ENCODE results near the gene PLEKHJ1.

Gene PLEKHJ1

DNA sequence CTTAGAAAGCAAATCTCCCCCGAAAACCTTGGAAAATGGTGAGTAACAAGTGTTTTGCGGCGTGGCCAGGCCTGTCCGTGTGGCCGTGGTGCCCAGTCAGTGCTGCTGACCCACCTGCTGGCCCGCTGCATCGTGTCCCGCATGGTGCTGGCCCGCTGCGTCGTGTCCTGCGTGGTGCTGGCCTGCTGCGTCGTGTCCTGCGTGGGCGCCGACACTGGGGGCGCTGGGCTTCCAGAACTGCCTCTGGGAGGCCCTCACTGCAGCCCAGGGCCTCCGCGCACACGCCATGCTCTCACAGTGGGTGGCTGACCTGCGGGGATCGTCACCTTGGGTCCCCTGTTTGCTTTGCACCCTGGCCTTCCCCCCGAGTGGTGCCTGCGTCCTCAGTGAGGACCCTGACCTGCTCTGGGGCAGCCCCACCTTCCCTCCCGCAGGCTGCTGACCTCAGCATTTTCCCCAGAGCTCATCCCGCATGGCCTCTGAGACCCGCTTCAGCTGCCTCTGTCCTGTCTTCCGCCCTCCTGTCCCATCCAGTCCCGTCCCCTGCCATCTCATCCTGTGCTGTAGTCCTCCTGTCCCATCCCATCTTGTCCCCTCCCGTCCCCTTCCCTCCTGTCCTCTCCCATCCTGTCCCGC is 10.6 kb downstream of the PLEKHJ1 start:
- no peak overlapping the region for H3K4me3 ChIP-seq (ENCODE audit: low read length)
- TF ChIP-seq, protein P1, sequence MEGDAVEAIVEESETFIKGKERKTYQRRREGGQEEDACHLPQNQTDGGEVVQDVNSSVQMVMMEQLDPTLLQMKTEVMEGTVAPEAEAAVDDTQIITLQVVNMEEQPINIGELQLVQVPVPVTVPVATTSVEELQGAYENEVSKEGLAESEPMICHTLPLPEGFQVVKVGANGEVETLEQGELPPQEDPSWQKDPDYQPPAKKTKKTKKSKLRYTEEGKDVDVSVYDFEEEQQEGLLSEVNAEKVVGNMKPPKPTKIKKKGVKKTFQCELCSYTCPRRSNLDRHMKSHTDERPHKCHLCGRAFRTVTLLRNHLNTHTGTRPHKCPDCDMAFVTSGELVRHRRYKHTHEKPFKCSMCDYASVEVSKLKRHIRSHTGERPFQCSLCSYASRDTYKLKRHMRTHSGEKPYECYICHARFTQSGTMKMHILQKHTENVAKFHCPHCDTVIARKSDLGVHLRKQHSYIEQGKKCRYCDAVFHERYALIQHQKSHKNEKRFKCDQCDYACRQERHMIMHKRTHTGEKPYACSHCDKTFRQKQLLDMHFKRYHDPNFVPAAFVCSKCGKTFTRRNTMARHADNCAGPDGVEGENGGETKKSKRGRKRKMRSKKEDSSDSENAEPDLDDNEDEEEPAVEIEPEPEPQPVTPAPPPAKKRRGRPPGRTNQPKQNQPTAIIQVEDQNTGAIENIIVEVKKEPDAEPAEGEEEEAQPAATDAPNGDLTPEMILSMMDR (IDR thresholded peaks at IDR 0.05; ENCODE audit: insufficient read depth, low read depth, low read length, missing control alignments): no peak
- DNase-seq (ENCODE audit: low read depth): no peak

GRCh38 chr19:2224754-2225349 is 11.3 kb downstream of the PLEKHJ1 start:
- no peak for DNase-seq (ENCODE audit: low read depth)
- no peak overlapping the region for H3K4me3 ChIP-seq (ENCODE audit: low read length)
- TF ChIP-seq, protein P1 (IDR thresholded peaks at IDR 0.05; ENCODE audit: insufficient read depth, low read depth, low read length, missing control alignments): no peak

DNA sequence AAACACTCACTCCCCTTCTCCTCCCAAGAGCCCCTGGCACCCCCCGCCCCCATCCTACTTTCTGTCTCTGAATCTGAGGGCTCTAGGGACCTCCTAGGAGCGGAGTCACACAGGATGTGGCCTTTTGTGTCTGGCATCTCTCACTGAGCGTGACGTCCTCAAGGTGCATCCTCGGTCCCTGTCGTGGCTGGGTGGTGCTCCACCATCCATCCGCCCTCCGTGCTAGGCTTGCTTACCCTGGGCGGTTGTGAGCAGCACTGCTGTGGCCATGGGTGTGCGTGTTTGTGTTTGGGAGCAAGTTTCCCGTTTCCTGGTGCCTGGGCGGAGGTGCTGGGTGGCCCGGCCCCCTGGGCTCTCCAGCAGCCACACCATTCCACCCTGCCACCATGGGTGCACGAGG is 12.2 kb downstream of the PLEKHJ1 start:
- DNase-seq (ENCODE audit: low read depth): no peak
- H3K4me3 ChIP-seq (ENCODE audit: low read length): no peak overlapping the region
- TF ChIP-seq, protein P1 (IDR thresholded peaks at IDR 0.05; ENCODE audit: insufficient read depth, low read depth, low read length, missing control alignments): no peak

- H3K4me3 ChIP-seq (ENCODE audit: low read length): no peak overlapping the region
- TF ChIP-seq, protein P1 (IDR thresholded peaks at IDR 0.05; ENCODE audit: insufficient read depth, low read depth, low read length, missing control alignments): no peak
- no peak for DNase-seq (ENCODE audit: low read depth)
These were observed 12.7 kb downstream of the PLEKHJ1 start for GRCh38 chr19:2223391-2223790.

- TF ChIP-seq, protein P1 (IDR thresholded peaks at IDR 0.05; ENCODE audit: insufficient read depth, low read depth, low read length, missing control alignments): peak; percentile 5
- H3K4me3 ChIP-seq (ENCODE audit: low read length): no peak overlapping the region
- no peak for DNase-seq (ENCODE audit: low read depth)
These were observed 14.2 kb downstream of the PLEKHJ1 start for GRCh38 chr19:2221918-2222317.

- no peak overlapping the region for H3K4me3 ChIP-seq (ENCODE audit: low read length)
- TF ChIP-seq, protein P1 (IDR thresholded peaks at IDR 0.05; ENCODE audit: insufficient read depth, low read depth, low read length, missing control alignments): no peak
- no peak for DNase-seq (ENCODE audit: low read depth)
These were observed 14.8 kb downstream of the PLEKHJ1 start for GRCh38 chr19:2221250-2221831.
